Thyroid gland (tissue), 4 donors: ENCODE data around the gene NFIA.

Experiments
- CTCF ChIP-seq, 6 experiments: fragments of 200-600 bp in 3 of 6; fragments of 450-650 bp in 3 of 6; sonication (generic) in 3 of 6; IDR thresholded peaks; one replicate each; pipeline ENCODE4 v1.5.1; 2016 to 2019; ENCODE audit warnings: antibody characterized with exemption in 6 of 6, mild to moderate bottlenecking in 2 of 6, inconsistent platforms in 1 of 6, moderate library complexity in 1 of 6
- POLR2A ChIP-seq, 2 donors: fragments of 450-650 bp; IDR thresholded peaks; one replicate each; pipeline ENCODE4 v1.6.1; 2017; ENCODE audit warnings: antibody characterized with exemption in 2 of 2, mild to moderate bottlenecking in 2 of 2, moderate library complexity in 1 of 2

- TF ChIP-seq CTCF (IDR thresholded peaks at IDR 0.05) (no peak), POLR2A (IDR thresholded peaks at IDR 0.05) (no peak)
These were observed 344.5 kb downstream of the NFIA start for GRCh38 chr1:61426885-61427284.
